ENCODE data around the gene MIEF2.

Gene MIEF2

GRCh38 chr17:18224053-18224386, 36.4 kb upstream of the MIEF2 start:
- no peak overlapping the region for H3K4me3 ChIP-seq (ENCODE audit: low read depth, low read length)
- peak overlapping the region; percentile 73 for H3K27ac ChIP-seq
- DNase-seq = no peak
- H3K36me3 ChIP-seq = no peaks in the 10 kb centered on the region
- no peak for TF ChIP-seq CTCF (IDR thresholded peaks at IDR 0.05; ENCODE audit: low read depth, low read length)
- no peaks in the 10 kb centered on the region for H3K9me3 ChIP-seq (ENCODE audit: severe bottlenecking)
- H3K27me3 ChIP-seq (ENCODE audit: insufficient read depth, low read depth, severe bottlenecking) = no peaks in the 10 kb centered on the region

GRCh38 chr17:18224387-18225120, 35.9 kb upstream of the MIEF2 start:
- Histone ChIP-seq H3K27ac (peak overlapping the region; percentile 73), H3K36me3 (no peaks in the 10 kb centered on the region), H3K4me3 (ENCODE audit: low read depth, low read length) (peak overlapping the region; percentile 36), H3K9me3 (ENCODE audit: severe bottlenecking) (no peaks in the 10 kb centered on the region), H3K27me3 (ENCODE audit: insufficient read depth, low read depth, severe bottlenecking) (no peaks in the 10 kb centered on the region)
- TF ChIP-seq CTCF (IDR thresholded peaks at IDR 0.05; ENCODE audit: low read depth, low read length) = no peak
- peak; percentile 58 for DNase-seq

- no peaks in the 10 kb centered on the region for H3K9me3 ChIP-seq (ENCODE audit: severe bottlenecking)
- no peaks in the 10 kb centered on the region for H3K27me3 ChIP-seq (ENCODE audit: insufficient read depth, low read depth, severe bottlenecking)
- no peaks in the 10 kb centered on the region for H3K36me3 ChIP-seq
- peak within 1 kb of the TSS; percentile 73 for H3K27ac ChIP-seq
- peak; percentile 97 for DNase-seq
- peak within 1 kb of the TSS; percentile 51 for H3K4me3 ChIP-seq (ENCODE audit: low read depth, low read length)
- TF ChIP-seq CTCF (IDR thresholded peaks at IDR 0.05; ENCODE audit: low read depth, low read length) = no peak
These were observed 35.3 kb upstream of the MIEF2 start, which contains the start of gene LLGL1 for GRCh38 chr17:18225121-18225641. Gene LLGL1, plus strand, starts transcription at chr17:18225635. Its CDS starts 48 bp downstream, at chr17:18225683.

- DNase-seq = no peak
- peak overlapping the region; percentile 58; the same call in 1 of the 2 replicates for H3K27ac ChIP-seq
- no peak for TF ChIP-seq CTCF (IDR thresholded peaks at IDR 0.05; ENCODE audit: low read depth, low read length)
- no peaks in the 10 kb centered on the region for H3K36me3 ChIP-seq
- no peaks in the 10 kb centered on the region for H3K27me3 ChIP-seq (ENCODE audit: insufficient read depth, low read depth, severe bottlenecking)
- H3K9me3 ChIP-seq (ENCODE audit: severe bottlenecking) = no peaks in the 10 kb centered on the region
- H3K4me3 ChIP-seq (ENCODE audit: low read depth, low read length) = peak overlapping the region; percentile 51
These were observed 34.7 kb upstream of the MIEF2 start for GRCh38 chr17:18225642-18226283.

GRCh38 chr17:18226284-18226945, 34.0 kb upstream of the MIEF2 start:
- no peaks in the 10 kb centered on the region for H3K36me3 ChIP-seq
- H3K4me3 ChIP-seq (ENCODE audit: low read depth, low read length) = peak overlapping the region; percentile 51
- no peaks in the 10 kb centered on the region for H3K9me3 ChIP-seq (ENCODE audit: severe bottlenecking)
- DNase-seq = no peak
- TF ChIP-seq CTCF (IDR thresholded peaks at IDR 0.05; ENCODE audit: low read depth, low read length) = no peak
- H3K27me3 ChIP-seq (ENCODE audit: insufficient read depth, low read depth, severe bottlenecking) = no peaks in the 10 kb centered on the region
- H3K27ac ChIP-seq = 0 out of 2 replicates have a peak overlapping the region, but pooled peaks have one; percentile 58

All from WERI-Rb-1 (cell line).